Measurements from ENCODE around the gene SDR39U1.
"Not testable (repeated sequence)": the region's sequence is repeated elsewhere in the genome, so short reads cannot be mapped to it uniquely, and the experiment has no call there.

DNA sequence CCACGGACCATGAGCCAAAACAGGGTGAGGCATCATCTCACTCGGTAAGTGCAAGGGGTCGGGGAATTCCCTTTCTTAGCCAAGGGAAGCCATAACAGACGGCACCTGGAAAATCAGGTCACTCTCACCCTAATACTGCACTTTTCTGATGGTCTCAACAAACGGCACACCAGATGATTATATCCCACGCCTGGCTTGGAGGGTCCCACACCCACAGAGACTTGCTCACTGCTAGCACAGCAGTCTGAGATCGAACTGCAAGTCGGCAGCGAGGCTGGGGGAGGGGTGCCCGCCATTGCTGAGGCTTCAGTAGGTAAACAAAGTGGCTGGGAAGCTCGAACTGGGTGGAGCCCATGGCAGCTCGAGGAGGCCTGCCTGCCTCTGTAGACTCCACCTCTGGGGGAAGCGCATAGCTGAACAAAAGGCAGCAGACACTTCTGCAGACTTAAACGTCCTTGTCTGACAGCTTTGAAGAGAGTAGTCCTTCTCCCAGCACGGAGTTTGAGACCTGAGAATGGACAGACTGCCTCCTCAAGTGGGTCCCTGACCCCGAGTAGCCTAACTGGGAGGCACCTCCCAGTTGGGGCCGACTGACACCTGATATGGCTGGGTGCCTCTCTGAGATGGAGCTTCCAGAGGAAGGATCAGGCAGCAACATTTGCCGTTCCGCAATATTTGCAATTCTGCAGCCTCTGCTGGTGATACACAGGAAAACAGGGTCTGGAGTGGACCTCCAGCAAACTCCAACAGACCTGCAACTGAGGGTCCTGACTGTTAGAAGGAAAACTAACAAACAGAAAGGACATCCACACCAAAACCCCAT, 49.2 kb upstream of the SDR39U1 start:
- TF ChIP-seq POLR2A, CTCF (IDR thresholded peaks at IDR 0.05): not testable (repeated sequence)

Measured in lower leg skin (tissue), 3 donors.